Breast epithelium (tissue), 4 donors: Measurements from ENCODE around the gene GOLGA1. TPM values are rescaled to one million over a fixed set of nuclear protein-coding genes. Genes with fewer than 3 reads are reported as not detected.

ENCODE experiments used
- DNase-seq, 2 donors: peaks; one replicate each; pipeline ENCODE4 v3.0.0-alpha.2; 2019; ENCODE audit warnings: low spot score in 2 of 2
- H3K27ac ChIP-seq, 2 donors: fragments of 200-600 bp; sonication (generic) in 1 of 2; one replicate each; pipeline ENCODE4 v1.5.1; 2016 to 2019; ENCODE audit warnings: mild to moderate bottlenecking in 1 of 2
- H3K27me3 ChIP-seq, 2 donors: fragments of 200-600 bp; sonication (generic) in 1 of 2; one replicate each; pipeline versions ENCODE4 v1.5.1 to v1.6.0; 2017 to 2019; ENCODE audit warnings: control low read depth in 1 of 2, mild to moderate bottlenecking in 1 of 2
- H3K36me3 ChIP-seq: fragments of 200-600 bp; one replicate; pipeline ENCODE4 v1.5.1; 2019
- H3K4me1 ChIP-seq, 2 donors: fragments of 200-600 bp; sonication (generic); one replicate each; pipeline ENCODE4 v1.5.1; 2016 to 2019; ENCODE audit warnings: control low read depth in 1 of 2
- H3K4me3 ChIP-seq, 3 donors: fragments of 200-600 bp; sonication (generic); 1 replicate in 2 of 3; 2 replicates in 1 of 3; pipeline ENCODE4 v1.5.1; 2016 to 2019; ENCODE audit warnings: mild to moderate bottlenecking in 3 of 3, moderate library complexity in 2 of 3
- H3K9me3 ChIP-seq, 2 donors: fragments of 200-600 bp; sonication (generic) in 1 of 2; one replicate each; pipeline ENCODE4 v1.5.1; 2016 to 2019; ENCODE audit warnings: control low read depth in 1 of 2
- CTCF ChIP-seq, 3 donors: fragments of 450-650 bp; IDR thresholded peaks; one replicate each; pipeline ENCODE4 v1.5.1; 2016 to 2017; ENCODE audit warnings: antibody characterized with exemption in 3 of 3, mild to moderate bottlenecking in 3 of 3, moderate library complexity in 3 of 3
- POLR2A ChIP-seq: fragments of 450-650 bp; IDR thresholded peaks from one replicate; pipeline ENCODE4 v1.6.1; 2016; ENCODE audit warnings: antibody characterized with exemption, mild to moderate bottlenecking, moderate library complexity
- POLR2AphosphoS5 ChIP-seq, 3 donors: sonication (generic); formaldehyde crosslinking; IDR thresholded peaks; one replicate each; pipeline ENCODE4 v1.6.1; 2017; ENCODE audit warnings: antibody characterized with exemption in 3 of 3
- intact Hi-C: fragments of 100-400 bp; cut with DNase I; formaldehyde crosslinking; loops from one replicate; pipeline ENCODE4 v1.15.1; 2023; ENCODE audit warnings: low total_unique reads
- total RNA-seq, 3 donors: library from RNA; depleted of rRNA; stranded (reverse); fragments of >200 nt; gene quantifications; one replicate each; pipeline ENCODE4 v1.1.0, GENCODE V29; 2016

Gene GOLGA1
- total RNA-seq, 3 donors from 2014 or later, result 20.6 to 23.0 (median 21.1) TPM

GRCh38 chr9:124860582-124861341 is 80.1 kb downstream of the GOLGA1 start:
- TF ChIP-seq CTCF (IDR thresholded peaks at IDR 0.05), result no peak
- no peak for TF ChIP-seq POLR2A
- TF ChIP-seq POLR2AphosphoS5 (IDR thresholded peaks at IDR 0.05), result no peak
- H3K4me1 ChIP-seq, result peaks cover 4 to 8% of the 10 kb centered on the region in 2 donors
- no peak for DNase-seq
- intact Hi-C loops, result no loop called here
- H3K4me3 ChIP-seq, result peak overlapping the region; percentile 75 to 96 (median 92)
- H3K27me3 ChIP-seq, result no peaks in the 10 kb centered on the region
- H3K9me3 ChIP-seq, result no peaks in the 10 kb centered on the region
- peaks cover 4% of the 10 kb centered on the region for H3K36me3 ChIP-seq
- peak overlapping the region; percentile 94 to 95 for H3K27ac ChIP-seq

- Histone ChIP-seq H3K9me3 (no peaks in the 10 kb centered on the region), H3K4me3 (peak overlapping the region; percentile 5 to 96 (median 92)), H3K36me3 (peaks cover 4% of the 10 kb centered on the region), H3K4me1 (peaks cover 4 to 8% of the 10 kb centered on the region in 2 donors), H3K27ac (no peak overlapping the region), H3K27me3 (no peaks in the 10 kb centered on the region)
- intact Hi-C loops, result no loop called here
- DNase-seq, result no peak
- TF ChIP-seq POLR2AphosphoS5 (IDR thresholded peaks at IDR 0.05), result no peak
- TF ChIP-seq CTCF (IDR thresholded peaks at IDR 0.05), result no peak
- no peak for TF ChIP-seq POLR2A
Measured at GRCh38 chr9:124859803-124860581, 80.9 kb downstream of the GOLGA1 start.

- intact Hi-C loops, result no loop called here
- TF ChIP-seq CTCF (IDR thresholded peaks at IDR 0.05), result no peak
- no peak for TF ChIP-seq POLR2A
- TF ChIP-seq POLR2AphosphoS5 (IDR thresholded peaks at IDR 0.05), result no peak
- peaks cover 4 to 8% of the 10 kb centered on the region in 2 donors for H3K4me1 ChIP-seq
- H3K4me3 ChIP-seq, result no peak overlapping the region
- no peaks in the 10 kb centered on the region for H3K9me3 ChIP-seq
- peaks cover 4% of the 10 kb centered on the region for H3K36me3 ChIP-seq
- DNase-seq, result no peak
- no peaks in the 10 kb centered on the region for H3K27me3 ChIP-seq
- peak overlapping the region in 1 of 2 donors; percentile 25 for H3K27ac ChIP-seq
Measured at GRCh38 chr9:124858330-124859046, 82.4 kb downstream of the GOLGA1 start.

GRCh38 chr9:124857533-124858162 is 83.2 kb downstream of the GOLGA1 start:
- no peaks in the 10 kb centered on the region for H3K27me3 ChIP-seq
- peak in 1 of 3 donors; percentile 14 for TF ChIP-seq POLR2AphosphoS5 (IDR thresholded peaks at IDR 0.05)
- no peak for TF ChIP-seq CTCF (IDR thresholded peaks at IDR 0.05)
- no peak overlapping the region for H3K4me3 ChIP-seq
- intact Hi-C loops, result no loop called here
- no peak for DNase-seq
- H3K4me1 ChIP-seq, result peaks cover 4 to 10% of the 10 kb centered on the region in 2 donors
- H3K36me3 ChIP-seq, result peaks cover 4% of the 10 kb centered on the region
- no peak overlapping the region for H3K27ac ChIP-seq
- no peaks in the 10 kb centered on the region for H3K9me3 ChIP-seq
